ENCODE results near the gene CRYBA2. TPM values are rescaled to one million over a fixed set of nuclear protein-coding genes. Genes with fewer than 3 reads are reported as not detected.

Gene CRYBA2
- total RNA-seq, 1 experiment from 2014 or later, result not detected

DNA sequence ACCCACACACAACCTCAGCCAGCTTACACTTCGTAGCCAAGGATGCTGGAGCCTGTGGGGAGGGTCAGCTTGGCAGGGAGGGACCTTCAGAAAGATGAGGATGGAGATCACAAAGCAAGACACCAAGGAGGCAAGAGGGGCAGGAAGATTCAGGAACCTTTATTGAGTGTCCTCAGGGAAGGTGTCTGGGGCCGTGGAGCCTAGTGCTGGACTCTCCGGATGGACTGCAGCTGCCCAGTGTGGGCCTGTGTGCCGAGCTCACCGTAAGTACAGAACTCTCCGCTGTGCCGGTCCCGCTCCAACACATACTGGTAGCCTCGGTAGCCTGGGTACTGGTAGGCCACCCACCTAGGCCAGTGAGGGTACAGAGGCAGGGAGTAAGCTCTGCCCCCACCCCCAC is 3.2 kb downstream of the CRYBA2 start:
- intact Hi-C loops (cut with micrococcal nuclease), result no loop called here
- no peak overlapping the region for H3K9ac ChIP-seq (ENCODE audit: low read length)
- no peaks in the 10 kb centered on the region for H4K20me1 ChIP-seq (ENCODE audit: insufficient read depth)
- H3K36me3 ChIP-seq (ENCODE audit: control insufficient read depth in 1 of 2, insufficient read depth in 2 of 2, low read length in 2 of 2), result no peaks in the 10 kb centered on the region
- no peak overlapping the region for H3K4me3 ChIP-seq (replicated peaks in 1 of 2; ENCODE audit: low read depth in 1 of 2, low read length in 2 of 2)
- no peaks in the 10 kb centered on the region for H3K9me3 ChIP-seq (ENCODE audit: control insufficient read depth in 1 of 2, insufficient read depth in 1 of 2, low read depth in 1 of 2, low read length in 2 of 2)
- H3K27ac ChIP-seq (ENCODE audit: low read depth, low read length), result no peak overlapping the region
- no peak overlapping the region for H3K4me2 ChIP-seq (ENCODE audit: low read length)
- ChIA-PET RAD21 (ENCODE audit: low non-redundant PET in 1 of 2, low total read pairs in 2 of 2, uncharacterized antibody in 2 of 2, unreplicated experiment in 2 of 2) (no interaction called here), CTCF (interaction anchor here (1.4 kb wide), 1 partner anchor 10 kb away, joined by 5 read pairs; no protein-coding TSS in a partner anchor), POLR2A (no interaction called here)
- H3K27me3 ChIP-seq (ENCODE audit: insufficient read depth, low read length), result 0 out of 2 replicates have a peak, but pooled peaks cover 8% of the 10 kb centered on the region
- BruUV-seq (replicated peaks), result no TSS peak
- TF ChIP-seq, protein P1, sequence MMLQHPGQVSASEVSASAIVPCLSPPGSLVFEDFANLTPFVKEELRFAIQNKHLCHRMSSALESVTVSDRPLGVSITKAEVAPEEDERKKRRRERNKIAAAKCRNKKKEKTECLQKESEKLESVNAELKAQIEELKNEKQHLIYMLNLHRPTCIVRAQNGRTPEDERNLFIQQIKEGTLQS (IDR thresholded peaks at IDR 0.05), result no peak
- TF ChIP-seq ZFX (IDR thresholded peaks at IDR 0.05), result no peak
- no peak overlapping the region for H2AFZ ChIP-seq (ENCODE audit: low read depth, low read length, poor library complexity, severe bottlenecking)
- DNase-seq (ENCODE audit: low read depth, low spot score) (no peak), ATAC-seq (no peak)
- no peaks in the 10 kb centered on the region; a peak in 1 of 4 replicates for H3K4me1 ChIP-seq (ENCODE audit: control insufficient read depth in 1 of 2, insufficient read depth in 2 of 2, low read length in 2 of 2)
- H3K9me2 ChIP-seq (ENCODE audit: insufficient read depth), result no peaks in the 10 kb centered on the region
- H3K79me2 ChIP-seq (ENCODE audit: insufficient read depth, low read length), result no peaks in the 10 kb centered on the region

DNA sequence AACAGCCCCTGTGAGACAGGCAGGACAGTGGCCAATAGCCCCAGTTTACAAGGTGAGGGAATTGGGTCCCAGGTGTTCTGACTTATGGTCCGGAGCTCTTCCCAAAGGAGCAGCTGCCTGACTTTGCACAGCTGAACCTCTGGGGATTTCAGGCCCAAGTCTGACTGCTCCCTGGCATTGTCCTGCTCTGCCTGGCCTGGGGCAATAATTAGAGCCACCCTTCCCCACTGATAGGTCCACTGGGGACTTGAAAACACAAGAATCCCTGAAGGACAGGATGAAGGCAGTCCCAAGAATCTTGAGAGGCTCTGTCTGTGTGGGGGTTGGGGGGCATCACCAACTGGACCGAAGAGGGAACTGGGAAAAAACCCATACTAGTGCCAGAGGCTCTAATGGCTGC is 4.6 kb downstream of the CRYBA2 start:
- no peaks in the 10 kb centered on the region for H3K9me2 ChIP-seq (ENCODE audit: insufficient read depth)
- H4K20me1 ChIP-seq (ENCODE audit: insufficient read depth), result no peaks in the 10 kb centered on the region
- DNase-seq (ENCODE audit: low read depth, low spot score), result no peak
- no peak overlapping the region for H3K27ac ChIP-seq (ENCODE audit: low read depth, low read length)
- no peak overlapping the region for H2AFZ ChIP-seq (ENCODE audit: low read depth, low read length, poor library complexity, severe bottlenecking)
- POLR2A ChIA-PET, result no interaction called here
- H3K9ac ChIP-seq (ENCODE audit: low read length), result no peak overlapping the region
- intact Hi-C loops (cut with micrococcal nuclease), result no loop called here
- H3K4me3 ChIP-seq (replicated peaks in 1 of 2; ENCODE audit: low read depth in 1 of 2, low read length in 2 of 2), result no peak overlapping the region
- H3K4me2 ChIP-seq (ENCODE audit: low read length), result no peak overlapping the region
- no peak for ATAC-seq
- CTCF ChIA-PET, result interaction anchor here (1.5 to 1.7 kb wide), 2 partner anchors 9 to 13 kb away, joined by 5 to 7 read pairs; no protein-coding TSS in a partner anchor
- no peaks in the 10 kb centered on the region for H3K79me2 ChIP-seq (ENCODE audit: insufficient read depth, low read length)
- RAD21 ChIA-PET (ENCODE audit: low non-redundant PET in 1 of 2, low total read pairs in 2 of 2, uncharacterized antibody in 2 of 2, unreplicated experiment in 2 of 2), result no interaction called here
- 0 out of 2 replicates have a peak, but pooled peaks cover 8% of the 10 kb centered on the region for H3K27me3 ChIP-seq (ENCODE audit: insufficient read depth, low read length)
- no peaks in the 10 kb centered on the region; a peak in 1 of 4 replicates for H3K4me1 ChIP-seq (ENCODE audit: control insufficient read depth in 1 of 2, insufficient read depth in 2 of 2, low read length in 2 of 2)
- no peaks in the 10 kb centered on the region for H3K9me3 ChIP-seq (ENCODE audit: control insufficient read depth in 1 of 2, insufficient read depth in 1 of 2, low read depth in 1 of 2, low read length in 2 of 2)
- BruUV-seq (replicated peaks), result no TSS peak
- H3K36me3 ChIP-seq (ENCODE audit: control insufficient read depth in 1 of 2, insufficient read depth in 2 of 2, low read length in 2 of 2), result no peaks in the 10 kb centered on the region
- TF ChIP-seq POLR2A (IDR thresholded peaks at IDR 0.05; ENCODE audit: borderline replicate concordance, extremely low read depth, insufficient read depth, insufficient read length) (no peak), FOSL1 (IDR thresholded peaks at IDR 0.05; ENCODE audit: low read depth) (no peak), YY1 (IDR thresholded peaks at IDR 0.05; ENCODE audit: extremely low read depth, insufficient replicate concordance, low read depth, low read length) (no peak), JUND (IDR thresholded peaks at IDR 0.05) (no peak), EZH2 (IDR thresholded peaks at IDR 0.05) (no peak), CEBPB (IDR thresholded peaks at IDR 0.05; ENCODE audit: low read depth) (no peak), ELF1 (IDR thresholded peaks at IDR 0.05; ENCODE audit: borderline replicate concordance, low read depth) (no peak), SP1 (IDR thresholded peaks at IDR 0.05; ENCODE audit: low read depth) (no peak), POLR2AphosphoS5 (IDR thresholded peaks at IDR 0.05; ENCODE audit: low read depth, low read length) (no peak), EZH2phosphoT487 (IDR thresholded peaks at IDR 0.05; ENCODE audit: borderline replicate concordance) (no peak), SRF (IDR thresholded peaks at IDR 0.05; ENCODE audit: low read depth) (no peak), ZFX (IDR thresholded peaks at IDR 0.05) (no peak)
- TF ChIP-seq, protein P2, sequence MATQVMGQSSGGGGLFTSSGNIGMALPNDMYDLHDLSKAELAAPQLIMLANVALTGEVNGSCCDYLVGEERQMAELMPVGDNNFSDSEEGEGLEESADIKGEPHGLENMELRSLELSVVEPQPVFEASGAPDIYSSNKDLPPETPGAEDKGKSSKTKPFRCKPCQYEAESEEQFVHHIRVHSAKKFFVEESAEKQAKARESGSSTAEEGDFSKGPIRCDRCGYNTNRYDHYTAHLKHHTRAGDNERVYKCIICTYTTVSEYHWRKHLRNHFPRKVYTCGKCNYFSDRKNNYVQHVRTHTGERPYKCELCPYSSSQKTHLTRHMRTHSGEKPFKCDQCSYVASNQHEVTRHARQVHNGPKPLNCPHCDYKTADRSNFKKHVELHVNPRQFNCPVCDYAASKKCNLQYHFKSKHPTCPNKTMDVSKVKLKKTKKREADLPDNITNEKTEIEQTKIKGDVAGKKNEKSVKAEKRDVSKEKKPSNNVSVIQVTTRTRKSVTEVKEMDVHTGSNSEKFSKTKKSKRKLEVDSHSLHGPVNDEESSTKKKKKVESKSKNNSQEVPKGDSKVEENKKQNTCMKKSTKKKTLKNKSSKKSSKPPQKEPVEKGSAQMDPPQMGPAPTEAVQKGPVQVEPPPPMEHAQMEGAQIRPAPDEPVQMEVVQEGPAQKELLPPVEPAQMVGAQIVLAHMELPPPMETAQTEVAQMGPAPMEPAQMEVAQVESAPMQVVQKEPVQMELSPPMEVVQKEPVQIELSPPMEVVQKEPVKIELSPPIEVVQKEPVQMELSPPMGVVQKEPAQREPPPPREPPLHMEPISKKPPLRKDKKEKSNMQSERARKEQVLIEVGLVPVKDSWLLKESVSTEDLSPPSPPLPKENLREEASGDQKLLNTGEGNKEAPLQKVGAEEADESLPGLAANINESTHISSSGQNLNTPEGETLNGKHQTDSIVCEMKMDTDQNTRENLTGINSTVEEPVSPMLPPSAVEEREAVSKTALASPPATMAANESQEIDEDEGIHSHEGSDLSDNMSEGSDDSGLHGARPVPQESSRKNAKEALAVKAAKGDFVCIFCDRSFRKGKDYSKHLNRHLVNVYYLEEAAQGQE (IDR thresholded peaks at IDR 0.05; ENCODE audit: low read depth), result no peak
- TF ChIP-seq, protein P3, sequence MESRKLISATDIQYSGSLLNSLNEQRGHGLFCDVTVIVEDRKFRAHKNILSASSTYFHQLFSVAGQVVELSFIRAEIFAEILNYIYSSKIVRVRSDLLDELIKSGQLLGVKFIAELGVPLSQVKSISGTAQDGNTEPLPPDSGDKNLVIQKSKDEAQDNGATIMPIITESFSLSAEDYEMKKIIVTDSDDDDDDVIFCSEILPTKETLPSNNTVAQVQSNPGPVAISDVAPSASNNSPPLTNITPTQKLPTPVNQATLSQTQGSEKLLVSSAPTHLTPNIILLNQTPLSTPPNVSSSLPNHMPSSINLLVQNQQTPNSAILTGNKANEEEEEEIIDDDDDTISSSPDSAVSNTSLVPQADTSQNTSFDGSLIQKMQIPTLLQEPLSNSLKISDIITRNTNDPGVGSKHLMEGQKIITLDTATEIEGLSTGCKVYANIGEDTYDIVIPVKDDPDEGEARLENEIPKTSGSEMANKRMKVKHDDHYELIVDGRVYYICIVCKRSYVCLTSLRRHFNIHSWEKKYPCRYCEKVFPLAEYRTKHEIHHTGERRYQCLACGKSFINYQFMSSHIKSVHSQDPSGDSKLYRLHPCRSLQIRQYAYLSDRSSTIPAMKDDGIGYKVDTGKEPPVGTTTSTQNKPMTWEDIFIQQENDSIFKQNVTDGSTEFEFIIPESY (IDR thresholded peaks at IDR 0.05; ENCODE audit: extremely low read depth, insufficient replicate concordance, low read length), result no peak
- TF ChIP-seq, protein P4, sequence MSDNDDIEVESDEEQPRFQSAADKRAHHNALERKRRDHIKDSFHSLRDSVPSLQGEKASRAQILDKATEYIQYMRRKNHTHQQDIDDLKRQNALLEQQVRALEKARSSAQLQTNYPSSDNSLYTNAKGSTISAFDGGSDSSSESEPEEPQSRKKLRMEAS (IDR thresholded peaks at IDR 0.05), result no peak

Measured in HCT116 (cell line).